OCI-LY7 (cell line): ENCODE data around the gene MPEG1. TPM values are rescaled to one million over a fixed set of nuclear protein-coding genes. Genes with fewer than 3 reads are reported as not detected.

ENCODE experiments used
- BruUV-seq: library from RNA; stranded (reverse); fragments of 400-500 nt; replicated peaks from 2 replicates; lab custom pipeline; 2021; lab: Mats Ljungman, UMichigan
- CTCF ChIA-PET: fragments of 300-600 bp; sonication (Branson Sonifier 250); formaldehyde crosslinking; loops from one replicate; lab custom pipeline; 2022; ENCODE audit warnings: antibody characterized with exemption; ENCODE audit not compliant: unreplicated experiment; lab: Charles Lee
- POLR2A ChIA-PET: fragments of 300-600 bp; sonication (Branson Sonifier 250); formaldehyde crosslinking; loops from one replicate; lab custom pipeline; 2022; ENCODE audit warnings: antibody characterized with exemption; lab: Charles Lee
- DNase-seq: peaks from one replicate; pipeline ENCODE4 v3.0.0-alpha.2; 2015; ENCODE audit warnings: low spot score
- H2AFZ ChIP-seq: fragments of 200-600 bp; sonication (generic), shearing (Covaris generic); 2 replicates; pipeline ENCODE4 v1.6.1; 2014; ENCODE audit warnings: mild to moderate bottlenecking, antibody characterized with exemption, low read length, moderate library complexity
- H3K27ac ChIP-seq: fragments of 200-600 bp; sonication (generic); 2 replicates; pipeline ENCODE4 v1.5.1; 2014; ENCODE audit warnings: mixed run types, low read depth, mild to moderate bottlenecking, moderate library complexity, low read length, inconsistent platforms; ENCODE audit not compliant: poor library complexity, severe bottlenecking
- H3K36me3 ChIP-seq: fragments of 200-600 bp; sonication (generic); 2 replicates; pipeline ENCODE4 v1.6.1; 2014; ENCODE audit warnings: mild to moderate bottlenecking, antibody characterized with exemption, low read length, moderate library complexity, mixed read lengths; ENCODE audit not compliant: insufficient read depth
- H3K4me1 ChIP-seq: fragments of 200-600 bp; sonication (generic); 2 replicates; pipeline ENCODE4 v1.5.1; 2014; ENCODE audit warnings: mild to moderate bottlenecking, low read length; ENCODE audit not compliant: insufficient read depth, poor library complexity, severe bottlenecking
- H3K4me2 ChIP-seq: fragments of 200-600 bp; sonication (generic); 2 replicates; pipeline ENCODE4 v1.6.1; 2014; ENCODE audit warnings: mild to moderate bottlenecking, low read length
- H3K4me3 ChIP-seq: fragments of 200-600 bp; sonication (generic); 2 replicates; pipeline ENCODE4 v1.5.1; 2014; ENCODE audit warnings: mild to moderate bottlenecking, low read depth, low read length; ENCODE audit not compliant: poor library complexity, severe bottlenecking
- H3K79me2 ChIP-seq: fragments of 200-600 bp; sonication (generic); 2 replicates; pipeline ENCODE4 v1.6.1; 2016; ENCODE audit warnings: low read depth, mild to moderate bottlenecking, low read length, moderate library complexity, mixed read lengths; ENCODE audit not compliant: insufficient read depth
- H3K9me2 ChIP-seq: fragments of 200-600 bp; sonication (generic); 2 replicates; pipeline ENCODE4 v1.6.1; 2016; ENCODE audit warnings: mild to moderate bottlenecking, low read length, mixed read lengths; ENCODE audit not compliant: insufficient read depth
- H3K9me3 ChIP-seq: fragments of 200-600 bp; sonication (generic); 2 replicates; pipeline ENCODE4 v1.6.1; 2014; ENCODE audit warnings: mild to moderate bottlenecking, mixed run types, low read length, mixed read lengths
- H4K20me1 ChIP-seq: fragments of 200-600 bp; sonication (generic); 2 replicates; pipeline ENCODE4 v1.6.1; 2014; ENCODE audit warnings: mild to moderate bottlenecking, antibody characterized with exemption, low read length, moderate library complexity, mixed read lengths; ENCODE audit not compliant: insufficient read depth
- EZH2phosphoT487 ChIP-seq: fragments of 200-600 bp; sonication (generic); IDR thresholded peaks from 2 replicates; pipeline ENCODE4 v1.6.1; 2018; ENCODE audit warnings: low read depth, borderline replicate concordance, mild to moderate bottlenecking, mixed run types, antibody characterized with exemption, low read length, moderate library complexity, mixed read lengths
- intact Hi-C: fragments of 100-400 bp; cut with micrococcal nuclease; formaldehyde crosslinking; loops from one replicate; pipeline ENCODE4 v1.10.0; 2022; ENCODE audit not compliant: unreplicated experiment
- total RNA-seq, 2 experiments: library from RNA; depleted of rRNA in 1 of 2; stranded (reverse); fragments of >200 nt in 1 of 2; shearing (Covaris generic) in 1 of 2; gene quantifications; 2 replicates each; pipeline ENCODE4 v1.2.3, GENCODE V29; 2014 to 2022
- TF ChIP-seq, protein P1 (sequence below): fragments of 200-600 bp; sonication (generic); conservative IDR thresholded peaks from 2 replicates; pipeline ENCODE4 v1.5.1; 2014; ENCODE audit warnings: mild to moderate bottlenecking, antibody characterized with exemption, low read length, moderate library complexity, mixed read lengths

Gene MPEG1
- total RNA-seq, 2 experiments from 2014 or later: 0.06 to 12.4 TPM

DNA sequence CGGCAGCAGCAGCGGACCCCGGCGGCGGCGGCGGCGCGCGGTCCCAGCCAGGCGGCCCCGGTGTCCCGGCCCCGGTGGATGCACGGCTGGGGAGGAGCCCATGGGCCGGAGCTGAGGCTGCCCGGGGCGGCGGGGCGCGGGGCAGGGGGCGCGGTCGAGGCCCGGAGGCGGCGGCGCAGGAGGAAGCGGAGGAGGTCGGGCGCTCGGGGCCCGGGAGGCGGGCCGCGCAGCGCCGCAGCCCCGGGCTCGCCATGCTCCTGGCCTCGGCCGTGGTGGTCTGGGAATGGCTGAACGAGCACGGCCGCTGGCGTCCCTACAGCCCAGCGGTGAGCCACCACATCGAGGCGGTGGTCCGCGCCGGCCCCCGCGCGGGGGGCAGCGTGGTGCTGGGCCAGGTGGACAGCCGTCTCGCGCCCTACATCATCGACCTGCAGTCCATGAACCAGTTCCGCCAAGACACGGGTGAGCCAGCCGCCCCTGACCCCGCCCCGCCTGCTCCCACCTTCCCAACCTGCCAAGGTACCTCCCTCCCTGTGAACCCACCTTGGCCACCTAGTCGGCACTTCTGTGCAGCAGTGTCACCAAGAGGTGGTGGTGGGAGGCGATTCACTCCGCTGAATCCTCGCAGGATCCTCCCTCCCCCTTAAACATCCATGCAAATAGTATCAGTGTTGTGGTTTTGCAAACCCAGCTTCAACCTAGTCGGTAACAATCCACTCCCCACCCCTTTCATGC lies 40.2 kb downstream of the MPEG1 start:
- no peak for TF ChIP-seq EZH2phosphoT487
- TF ChIP-seq, protein P1, sequence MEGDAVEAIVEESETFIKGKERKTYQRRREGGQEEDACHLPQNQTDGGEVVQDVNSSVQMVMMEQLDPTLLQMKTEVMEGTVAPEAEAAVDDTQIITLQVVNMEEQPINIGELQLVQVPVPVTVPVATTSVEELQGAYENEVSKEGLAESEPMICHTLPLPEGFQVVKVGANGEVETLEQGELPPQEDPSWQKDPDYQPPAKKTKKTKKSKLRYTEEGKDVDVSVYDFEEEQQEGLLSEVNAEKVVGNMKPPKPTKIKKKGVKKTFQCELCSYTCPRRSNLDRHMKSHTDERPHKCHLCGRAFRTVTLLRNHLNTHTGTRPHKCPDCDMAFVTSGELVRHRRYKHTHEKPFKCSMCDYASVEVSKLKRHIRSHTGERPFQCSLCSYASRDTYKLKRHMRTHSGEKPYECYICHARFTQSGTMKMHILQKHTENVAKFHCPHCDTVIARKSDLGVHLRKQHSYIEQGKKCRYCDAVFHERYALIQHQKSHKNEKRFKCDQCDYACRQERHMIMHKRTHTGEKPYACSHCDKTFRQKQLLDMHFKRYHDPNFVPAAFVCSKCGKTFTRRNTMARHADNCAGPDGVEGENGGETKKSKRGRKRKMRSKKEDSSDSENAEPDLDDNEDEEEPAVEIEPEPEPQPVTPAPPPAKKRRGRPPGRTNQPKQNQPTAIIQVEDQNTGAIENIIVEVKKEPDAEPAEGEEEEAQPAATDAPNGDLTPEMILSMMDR: no peak
- CTCF ChIA-PET: interaction anchor here (1.0 to 1.4 kb wide), 3 partner anchors 14 to 264 kb away, joined by 3 to 7 read pairs (median 3); partner anchors contain the start of gene OR5A1
- Histone ChIP-seq H3K9me3 (no peaks in the 10 kb centered on the region), H3K4me3 (peak overlapping the region; percentile 77), H2AFZ (peak overlapping the region; percentile 95; the same call in 1 of the 2 replicates), H3K4me1 (peaks cover 11% of the 10 kb centered on the region), H3K79me2 (no peaks in the 10 kb centered on the region), H4K20me1 (no peaks in the 10 kb centered on the region), H3K36me3 (no peaks in the 10 kb centered on the region), H3K9me2 (no peaks in the 10 kb centered on the region), H3K4me2 (peak overlapping the region; percentile 100), H3K27ac (no peak overlapping the region)
- no TSS peak for BruUV-seq
- DNase-seq: peak; percentile 66
- POLR2A ChIA-PET: interaction anchor here (0.6 to 2.0 kb wide), 3 partner anchors 13 to 30 kb away, joined by 3 to 7 read pairs (median 6); no protein-coding TSS in a partner anchor
- intact Hi-C loops: no loop called here

DNA sequence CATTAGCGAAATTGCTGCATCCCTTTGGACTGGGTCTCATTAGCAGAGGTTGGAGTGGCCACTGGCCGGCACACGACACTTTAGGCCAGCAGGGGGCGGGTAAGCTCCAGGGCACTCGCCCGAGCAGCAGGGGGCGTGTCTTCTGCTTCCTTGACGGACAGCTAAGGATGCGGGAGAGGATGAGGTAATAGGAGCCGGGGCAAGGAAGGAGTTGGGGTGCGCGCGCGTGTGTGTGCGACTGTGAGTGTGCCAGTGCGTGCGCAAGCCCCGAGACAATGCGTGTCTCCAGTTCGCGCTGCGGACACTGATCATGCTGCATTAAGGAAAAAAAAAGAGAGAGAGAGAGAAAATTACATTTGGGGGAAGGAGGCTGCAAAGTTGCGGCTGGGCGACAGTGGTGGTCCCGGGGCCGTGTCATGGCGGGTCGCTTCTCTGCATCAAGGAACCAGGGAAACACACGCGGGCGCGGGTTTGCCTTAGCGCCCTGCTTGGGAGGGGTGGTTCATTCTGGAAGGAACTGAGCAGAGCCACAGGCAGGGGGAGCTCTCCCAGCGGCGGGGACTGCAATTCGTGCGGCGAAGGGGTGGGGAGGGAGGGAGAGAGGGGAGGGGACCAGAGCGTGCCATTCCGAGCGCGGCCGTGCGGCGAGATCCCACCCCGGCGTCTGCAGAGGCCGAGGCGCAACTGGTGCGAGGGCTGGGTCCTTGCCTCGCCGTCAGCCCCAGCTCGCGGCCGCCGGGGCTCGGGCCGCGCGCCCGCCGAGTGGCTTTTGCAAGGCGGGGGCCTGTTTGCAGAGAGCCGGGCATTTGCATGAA lies 41.0 kb downstream of the MPEG1 start, which contains the start of gene DTX4:
TSS of gene DTX4 (plus strand) at position 625 of the 815 bp plus-strand sequence. CDS start 464 bp downstream, outside the sequence.
- no TSS peak for BruUV-seq
- ChIA-PET CTCF (interaction anchor here (1.0 to 1.4 kb wide), 5 partner anchors 14 to 265 kb away, joined by 3 to 7 read pairs (median 3); partner anchors contain the start of gene OR5A1), POLR2A (interaction anchor here (0.5 to 2.0 kb wide), 7 partner anchors 14 to 1917 kb away, joined by 3 to 7 read pairs (median 3); no protein-coding TSS in a partner anchor)
- H3K79me2 ChIP-seq: no peaks in the 10 kb centered on the region
- peak within 1 kb of the TSS; percentile 31 for H3K27ac ChIP-seq
- intact Hi-C loops: loop anchor here (1.0 kb wide), 3 partner anchors 37 to 259 kb away; no protein-coding TSS in a partner anchor
- no peaks in the 10 kb centered on the region for H4K20me1 ChIP-seq
- H3K9me2 ChIP-seq: no peaks in the 10 kb centered on the region
- H2AFZ ChIP-seq: peak within 1 kb of the TSS; percentile 95
- no peaks in the 10 kb centered on the region for H3K9me3 ChIP-seq
- DNase-seq: peak; percentile 92
- TF ChIP-seq, protein P1: peak; percentile 88
- TF ChIP-seq EZH2phosphoT487: no peak
- H3K4me3 ChIP-seq: peak within 1 kb of the TSS; percentile 77
- H3K4me2 ChIP-seq: peak within 1 kb of the TSS; percentile 100
- H3K4me1 ChIP-seq: peaks cover 11% of the 10 kb centered on the region
- no peaks in the 10 kb centered on the region for H3K36me3 ChIP-seq
